T-cell (primary cell): ENCODE results near the gene MBD3L5. TPM values are rescaled to one million over a fixed set of nuclear protein-coding genes. Genes with fewer than 3 reads are reported as not detected.
"Not testable (repeated sequence)": the region's sequence is repeated elsewhere in the genome, so short reads cannot be mapped to it uniquely, and the experiment has no call there.

Experiments used
- ATAC-seq, 4 experiments: fragments of 200-7000 bp in 3 of 4; fragments of 150-1000 bp in 1 of 4; cut with Tn5 transposase; replicated peaks in 1 of 4; 1 replicate in 3 of 4; 2 replicates in 1 of 4; pipeline ENCODE4 v1.10.0; 2021; ENCODE audit warnings: moderate library complexity in 3 of 4, mild to moderate bottlenecking in 2 of 4, moderate number of reproducible peaks in 1 of 4
- CTCF ChIA-PET, 2 donors: fragments of 300-600 bp; sonication (Branson Sonifier 250); formaldehyde crosslinking; loops; one replicate each; lab custom pipeline; 2022; ENCODE audit warnings: antibody characterized with exemption in 2 of 2; lab: Charles Lee
- POLR2A ChIA-PET, 2 donors: fragments of 300-600 bp; sonication (Branson Sonifier 250); formaldehyde crosslinking; loops; one replicate each; lab custom pipeline; 2022; ENCODE audit warnings: antibody characterized with exemption in 2 of 2; lab: Charles Lee
- DNase-seq, 35 experiments: peaks; one replicate each; pipeline versions ENCODE4 v3.0.0 to v3.0.0-alpha.2; 2013 to 2023
- H3K27ac ChIP-seq: one replicate; pipeline ENCODE4 v1.5.1; 2013; ENCODE audit warnings: low read length
- H3K27me3 ChIP-seq, 2 experiments: replicated peaks in 1 of 2; 1 replicate in 1 of 2; 2 replicates in 1 of 2; pipeline versions ENCODE4 v1.6.1 to v1.7.0; 2013; ENCODE audit warnings: low read length in 1 of 2, mixed read lengths in 1 of 2; ENCODE audit not compliant: control insufficient read depth in 2 of 2, insufficient read depth in 2 of 2; ENCODE audit errors: extremely low read depth in 1 of 2
- H3K36me3 ChIP-seq, 2 donors: 1 replicate in 1 of 2; 2 replicates in 1 of 2; pipeline versions ENCODE4 v1.6.1 to v1.7.0; 2013; ENCODE audit warnings: low read length in 1 of 2; ENCODE audit not compliant: control insufficient read depth in 2 of 2, insufficient read depth in 1 of 2; ENCODE audit errors: extremely low read depth in 1 of 2
- H3K4me1 ChIP-seq, 2 experiments: 1 replicate in 1 of 2; 2 replicates in 1 of 2; pipeline versions ENCODE4 v1.6.1 to v1.7.0; 2013; ENCODE audit warnings: low read length in 2 of 2, mixed read lengths in 1 of 2; ENCODE audit not compliant: insufficient read depth in 2 of 2, control insufficient read depth in 1 of 2; ENCODE audit errors: extremely low read depth in 1 of 2
- H3K4me3 ChIP-seq, 2 donors: 1 replicate in 1 of 2; 2 replicates in 1 of 2; pipeline versions ENCODE4 v1.5.1 to v1.7.0; 2013; ENCODE audit warnings: mild to moderate bottlenecking in 2 of 2, low read length in 1 of 2, moderate library complexity in 1 of 2; ENCODE audit not compliant: control insufficient read depth in 1 of 2; ENCODE audit errors: extremely low read depth in 1 of 2
- H3K9me3 ChIP-seq: 2 replicates; pipeline ENCODE4 v1.7.0; 2013
- H3K27ac Mint-ChIP-seq, 2 donors: one replicate each; pipeline ENCODE4 v1.8.0; 2020 to 2021; ENCODE audit warnings: mild to moderate bottlenecking in 2 of 2, mixed read lengths in 2 of 2
- H3K27me3 Mint-ChIP-seq, 2 donors: one replicate each; pipeline ENCODE4 v1.8.0; 2021 to 2022; ENCODE audit warnings: mixed read lengths in 2 of 2
- H3K36me3 Mint-ChIP-seq: one replicate; pipeline ENCODE4 v1.8.0; 2021; ENCODE audit warnings: mixed read lengths
- H3K4me1 Mint-ChIP-seq, 3 donors: one replicate each; pipeline ENCODE4 v1.8.0; 2020 to 2022; ENCODE audit warnings: mixed read lengths in 3 of 3, mild to moderate bottlenecking in 1 of 3
- H3K4me3 Mint-ChIP-seq, 3 donors: one replicate each; pipeline ENCODE4 v1.8.0; 2020 to 2022; ENCODE audit warnings: mild to moderate bottlenecking in 3 of 3, mixed read lengths in 3 of 3, moderate library complexity in 3 of 3
- H3K9me3 Mint-ChIP-seq, 3 donors: one replicate each; pipeline ENCODE4 v1.8.0; 2020 to 2022; ENCODE audit warnings: mixed read lengths in 3 of 3
- WGBS: methylation state at CpG from one replicate; pipeline ENCODE4 v1.1.5; 2013; ENCODE audit warnings: missing lambda C conversion rate; ENCODE audit not compliant: insufficient coverage; 5-methylcytosine and 5-hydroxymethylcytosine counted together
- total RNA-seq, 35 experiments: library from RNA in 6 of 35; stranded (reverse) in 6 of 35; fragments of 120-200 nt in 1 of 35; gene quantifications; one replicate each; pipeline versions ENCODE4 v1.2.1 to v1.2.4 and lab custom pipeline; 2013 to 2026

MBD3L5 gene
- total RNA-seq, 5 donors from 2014 or later (not counting 1 experiment from before 2014, with no cell fraction given), result not detected

- H3K9me3 ChIP-seq, H3K27me3 Mint-ChIP-seq, H3K27me3 ChIP-seq, CTCF ChIA-PET, DNase-seq, POLR2A ChIA-PET, H3K4me1 Mint-ChIP-seq, H3K4me3 Mint-ChIP-seq, H3K9me3 Mint-ChIP-seq, H3K27ac Mint-ChIP-seq, H3K27ac ChIP-seq, H3K36me3 ChIP-seq, H3K4me1 ChIP-seq, H3K4me3 ChIP-seq, ATAC-seq, H3K36me3 Mint-ChIP-seq: not testable (repeated sequence)
- 75% methylated on average over 2 of the region's 14 CpGs for WGBS
Observed at GRCh38 chr19:7055679-7056078, 25.3 kb downstream of the MBD3L5 start.

- H3K4me1 ChIP-seq, H3K9me3 ChIP-seq, H3K9me3 Mint-ChIP-seq, H3K27ac Mint-ChIP-seq, H3K36me3 Mint-ChIP-seq, DNase-seq, ATAC-seq, POLR2A ChIA-PET, H3K4me1 Mint-ChIP-seq, H3K4me3 Mint-ChIP-seq, H3K27ac ChIP-seq, CTCF ChIA-PET, H3K4me3 ChIP-seq, H3K36me3 ChIP-seq, H3K27me3 ChIP-seq, H3K27me3 Mint-ChIP-seq: not testable (repeated sequence)
- WGBS, result no CpG with 5 or more reads among the region's 16 CpGs
Observed at GRCh38 chr19:7056371-7056770, 26.0 kb downstream of the MBD3L5 start.

- H3K9me3 ChIP-seq, H3K27me3 Mint-ChIP-seq, H3K36me3 Mint-ChIP-seq, CTCF ChIA-PET, H3K4me3 Mint-ChIP-seq, POLR2A ChIA-PET, H3K9me3 Mint-ChIP-seq, H3K4me3 ChIP-seq, H3K27me3 ChIP-seq, H3K27ac Mint-ChIP-seq, DNase-seq, H3K27ac ChIP-seq, H3K36me3 ChIP-seq, H3K4me1 Mint-ChIP-seq, ATAC-seq, H3K4me1 ChIP-seq: not testable (repeated sequence)
- no CpG with 5 or more reads among the region's 8 CpGs for WGBS
Observed at GRCh38 chr19:7058576-7058975, 28.2 kb downstream of the MBD3L5 start, which contains the start of gene MBD3L3. TSS of gene MBD3L3 (minus strand) at chr19:7058676. CDS start at chr19:7058605, 71 bp downstream.

- H3K27ac ChIP-seq, H3K27ac Mint-ChIP-seq, DNase-seq, H3K4me1 Mint-ChIP-seq, H3K4me3 ChIP-seq, CTCF ChIA-PET, H3K4me1 ChIP-seq, H3K4me3 Mint-ChIP-seq, H3K27me3 Mint-ChIP-seq, H3K27me3 ChIP-seq, H3K36me3 Mint-ChIP-seq, H3K9me3 Mint-ChIP-seq, H3K36me3 ChIP-seq, POLR2A ChIA-PET, H3K9me3 ChIP-seq: not testable (repeated sequence)
- peak in 3 of 4 experiments; percentile 27 to 53 (median 38) for ATAC-seq
- WGBS, result no CpG with 5 or more reads among the region's 2 CpGs
Observed at GRCh38 chr19:7059977-7060376, 29.6 kb downstream of the MBD3L5 start.

- no peaks in the 10 kb centered on the region for H3K36me3 ChIP-seq
- no peak overlapping the region for H3K4me3 Mint-ChIP-seq
- DNase-seq, result no peak
- no CpG with 5 or more reads among the region's 4 CpGs for WGBS
- ATAC-seq, result no peak
- no peaks in the 10 kb centered on the region for H3K27me3 Mint-ChIP-seq
- CTCF ChIA-PET, result interaction anchor here in 1 of 2 donors (0.6 kb wide), 1 partner anchor 857 kb away, joined by 3 read pairs; the partner anchor contains the start of gene SNAPC2
- POLR2A ChIA-PET, result interaction anchor here in 1 of 2 donors (0.6 kb wide), 1 partner anchor 527 kb away, joined by 4 read pairs; no protein-coding TSS in a partner anchor
- no peaks in the 10 kb centered on the region for H3K27me3 ChIP-seq
- peaks cover 0 to under 1% of the 10 kb centered on the region in 2 experiments for H3K4me1 ChIP-seq
- no peaks in the 10 kb centered on the region for H3K36me3 Mint-ChIP-seq
- H3K27ac Mint-ChIP-seq, result no peak overlapping the region
- no peaks in the 10 kb centered on the region for H3K4me1 Mint-ChIP-seq
- no peaks in the 10 kb centered on the region for H3K9me3 Mint-ChIP-seq
- no peak overlapping the region for H3K27ac ChIP-seq
- H3K4me3 ChIP-seq, result no peak overlapping the region
- H3K9me3 ChIP-seq, result no peaks in the 10 kb centered on the region
Observed at GRCh38 chr19:7063339-7063738, 33.0 kb downstream of the MBD3L5 start.

- Histone ChIP-seq H3K27ac (no peak overlapping the region), H3K36me3 (no peaks in the 10 kb centered on the region), H3K4me3 (no peak overlapping the region), H3K4me1 (peaks cover 0 to 6% of the 10 kb centered on the region in 2 experiments), H3K9me3 (no peaks in the 10 kb centered on the region), H3K27me3 (no peaks in the 10 kb centered on the region)
- Mint-ChIP-seq H3K27ac (no peak overlapping the region), H3K27me3 (no peaks in the 10 kb centered on the region), H3K9me3 (no peaks in the 10 kb centered on the region), H3K4me3 (no peak overlapping the region), H3K36me3 (no peaks in the 10 kb centered on the region), H3K4me1 (peaks cover 0 to 2% (median 2%) of the 10 kb centered on the region in 3 donors)
- ChIA-PET POLR2A (interaction anchor here in 1 of 2 donors (0.6 kb wide), 1 partner anchor 527 kb away, joined by 4 read pairs; no protein-coding TSS in a partner anchor), CTCF (interaction anchor here in 1 of 2 donors (0.6 kb wide), 1 partner anchor 857 kb away, joined by 3 read pairs; the partner anchor contains the start of gene SNAPC2)
- peak in 1 of 4 experiments; percentile 29 for ATAC-seq
- DNase-seq, result no peak
- WGBS, result 95% methylated on average over 5 of the region's 9 CpGs
Observed at GRCh38 chr19:7063764-7064418, 33.5 kb downstream of the MBD3L5 start.
